Measurements from ENCODE around the gene CYP39A1.
"Not testable (repeated sequence)": the region's sequence is repeated elsewhere in the genome, so short reads cannot be mapped to it uniquely, and the experiment has no call there.

CYP39A1 gene

DNA sequence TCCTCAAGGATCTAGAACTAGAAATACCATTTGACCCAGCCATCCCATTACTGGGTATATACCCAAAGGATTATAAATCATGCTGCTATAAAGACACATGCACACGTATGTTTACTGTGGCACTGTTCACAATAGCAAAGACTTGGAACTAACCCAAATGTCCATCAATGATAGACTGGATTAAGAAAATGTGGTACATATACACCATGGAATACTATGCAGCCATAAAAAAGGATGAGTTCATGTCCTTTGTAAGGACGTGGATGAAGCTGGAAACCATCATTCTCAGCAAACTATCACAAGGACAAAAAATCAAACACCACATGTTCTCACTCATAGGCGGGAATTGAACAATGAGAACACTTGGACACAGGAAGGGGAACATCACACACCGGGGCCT lies 4.5 kb downstream of the CYP39A1 start:
- not testable (repeated sequence) for DNase-seq

GRCh38 chr6:46645265-46645664 lies 7.4 kb downstream of the CYP39A1 start:
- DNase-seq: no peak

DNA sequence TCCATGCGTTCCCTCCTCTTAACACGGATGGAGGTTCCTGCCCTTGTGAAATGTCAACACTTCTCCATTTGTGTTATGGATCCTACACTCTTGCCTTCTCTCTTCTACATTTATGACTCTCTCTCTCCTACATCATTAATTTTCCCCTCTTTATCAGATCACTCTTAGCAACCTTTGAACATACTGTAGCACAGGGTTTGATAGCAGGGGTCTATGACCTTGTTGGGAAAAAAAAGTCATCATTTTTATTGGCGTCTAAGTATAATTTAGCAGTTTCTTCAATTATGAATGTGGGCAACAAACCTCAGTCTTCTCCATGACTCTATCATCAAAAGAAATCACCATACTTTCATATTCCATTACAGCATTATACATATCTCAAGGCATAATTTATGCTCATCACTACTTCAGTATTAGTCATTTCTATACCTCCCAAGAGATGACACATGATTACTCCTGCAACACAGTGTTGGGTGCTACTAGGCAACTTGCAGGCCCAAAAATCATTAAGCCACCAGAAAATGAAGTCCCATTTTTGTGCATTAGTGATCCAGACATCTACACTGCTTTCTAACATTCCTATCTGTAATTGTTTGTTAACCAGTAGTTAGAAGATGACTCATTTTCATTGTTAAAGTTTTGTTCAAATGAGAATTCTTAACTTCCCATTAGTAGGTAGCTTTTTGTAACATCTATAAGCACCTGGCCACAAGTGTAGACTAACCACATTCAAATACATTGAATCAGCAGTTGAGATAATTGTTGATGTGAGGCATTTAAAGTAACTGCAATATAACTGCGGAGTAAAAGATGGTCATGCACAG lies 9.5 kb downstream of the CYP39A1 start:
- DNase-seq: no peak

DNA sequence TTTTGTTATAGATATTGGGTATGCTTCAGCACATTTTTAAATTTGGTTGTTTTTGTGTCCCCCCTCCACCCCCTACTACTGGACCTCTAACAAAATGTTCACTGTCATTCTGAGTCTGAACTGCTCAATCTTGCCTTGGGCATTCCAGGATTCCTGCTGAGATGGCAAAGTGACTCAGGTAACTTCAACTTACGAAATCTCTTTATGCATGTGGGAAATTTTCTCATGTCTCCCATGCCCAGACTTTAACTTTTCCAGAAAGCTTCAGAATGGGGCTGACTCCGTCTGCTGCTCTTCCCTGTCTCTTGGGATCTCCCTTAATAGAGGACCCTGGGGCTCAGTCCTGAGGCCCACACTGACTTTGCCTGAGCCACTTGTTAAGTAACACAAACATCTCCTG lies 14.0 kb downstream of the CYP39A1 start:
- no peak for DNase-seq

DNA sequence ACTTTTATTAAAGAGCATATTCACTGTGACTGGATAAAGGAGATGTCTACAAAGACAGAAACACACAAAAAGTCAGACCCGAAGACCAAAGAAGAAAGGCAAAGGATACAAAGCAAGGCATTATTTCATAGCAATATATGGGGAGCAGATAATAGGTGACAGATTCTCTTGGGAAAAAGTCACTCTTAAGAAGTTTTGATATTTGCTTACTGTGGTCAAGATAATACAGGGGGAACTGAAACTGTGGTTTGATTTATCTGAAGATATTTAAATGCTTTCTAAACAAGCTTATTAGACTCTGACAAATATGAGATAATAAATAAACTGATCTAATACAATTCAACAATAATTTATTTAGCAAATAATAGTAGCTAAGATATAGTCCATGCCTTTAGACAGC lies 14.7 kb downstream of the CYP39A1 start:
- no peak for DNase-seq

DNA sequence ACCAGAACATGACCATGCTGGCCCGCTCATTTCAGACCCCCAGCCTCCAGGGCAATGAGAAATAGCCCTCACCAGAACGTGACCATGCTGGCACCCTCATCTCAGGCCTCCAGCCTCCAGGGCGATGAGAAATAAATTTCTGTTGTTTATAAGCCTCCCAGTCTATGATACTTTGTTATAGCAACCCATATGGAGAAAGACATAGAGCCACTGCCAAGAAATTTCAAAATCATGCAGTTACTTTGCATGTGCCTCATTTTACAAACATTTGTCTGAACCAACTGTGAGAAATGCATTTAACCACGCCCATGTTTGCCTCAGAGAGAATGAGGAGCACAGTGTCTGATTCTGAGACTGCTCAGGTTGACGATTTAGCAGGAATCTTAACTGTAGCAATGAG lies 15.5 kb downstream of the CYP39A1 start:
- peak; percentile 6 for DNase-seq

DNA sequence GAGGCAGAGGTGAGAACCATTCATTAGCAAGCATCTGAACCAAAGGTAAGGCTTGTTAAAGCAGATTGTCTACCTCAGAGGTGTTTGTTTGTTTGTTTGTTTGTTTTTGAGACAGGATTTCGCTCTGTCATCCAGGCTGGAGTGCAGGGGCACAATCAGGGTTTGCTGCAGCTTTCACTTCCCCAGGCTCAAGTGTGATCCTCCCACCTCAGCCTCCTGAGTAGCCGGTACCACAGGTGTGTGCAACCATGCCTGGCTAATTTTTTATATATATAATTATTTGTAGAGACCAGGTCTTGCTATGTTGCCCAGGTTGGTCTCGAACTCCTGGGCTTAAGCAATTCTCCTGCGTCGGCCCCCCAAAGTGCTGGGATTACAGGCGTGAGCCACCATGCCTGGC lies 17.2 kb downstream of the CYP39A1 start:
- DNase-seq: no peak

DNA sequence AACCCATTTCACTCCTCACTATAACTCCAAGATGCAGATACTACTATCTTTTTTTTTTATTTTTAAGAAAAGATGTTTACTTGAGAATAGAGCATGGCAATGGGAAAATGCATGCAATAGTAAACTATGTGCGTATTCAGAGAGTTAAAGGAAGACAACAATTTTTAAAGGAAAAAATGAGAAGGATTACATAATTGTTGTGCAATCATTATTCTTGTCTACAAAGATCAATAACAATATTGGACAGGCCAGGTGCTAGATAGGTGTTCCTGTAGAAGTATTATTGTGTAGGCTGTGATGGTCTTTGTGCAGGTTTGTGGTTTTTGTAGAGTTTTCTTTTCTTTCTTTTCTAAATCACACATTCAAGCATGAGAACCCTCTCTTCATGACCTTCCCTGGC lies 20.6 kb downstream of the CYP39A1 start:
- DNase-seq: no peak

- DNase-seq: no peak
Observed at GRCh38 chr6:46629691-46630090, 22.9 kb downstream of the CYP39A1 start.

DNA sequence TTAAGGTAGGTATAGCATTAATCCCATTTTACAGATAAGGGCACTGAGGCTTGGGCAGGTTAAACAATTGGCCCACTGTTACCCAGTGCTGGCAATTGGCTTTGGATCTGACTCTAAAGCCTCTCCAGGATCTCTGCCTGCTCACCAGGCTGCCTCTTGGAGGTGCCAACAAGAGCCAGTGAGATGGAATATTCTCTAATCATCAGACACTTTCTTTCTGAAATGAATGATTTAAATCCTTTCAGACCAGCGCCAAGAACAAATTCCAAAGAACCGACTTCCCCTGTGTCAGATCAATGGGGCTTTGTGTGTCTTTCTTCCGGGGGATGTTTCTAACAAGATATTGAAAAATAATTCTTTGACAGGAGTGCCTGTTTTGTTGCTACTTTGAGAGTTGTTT lies 23.6 kb downstream of the CYP39A1 start:
- no peak for DNase-seq

DNA sequence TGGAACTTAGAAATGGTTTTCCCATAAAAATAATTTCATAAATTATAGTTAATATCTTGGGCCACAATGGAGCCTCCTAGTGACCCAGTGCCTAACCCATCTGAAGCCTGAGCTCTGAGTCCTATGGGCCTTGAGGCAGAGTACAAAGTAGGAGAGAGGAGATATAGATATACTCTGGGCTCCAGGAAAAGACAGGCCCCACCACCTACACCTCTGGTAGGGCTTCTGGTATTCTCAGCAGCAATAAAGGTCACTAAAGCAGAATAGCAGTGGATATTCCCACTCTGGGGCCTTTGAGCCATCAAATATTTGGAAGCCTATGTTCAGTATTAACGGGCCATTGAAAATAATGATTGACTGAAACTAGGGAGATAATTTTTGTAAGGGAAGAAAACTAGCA lies 24.1 kb downstream of the CYP39A1 start:
- no peak for DNase-seq

DNA sequence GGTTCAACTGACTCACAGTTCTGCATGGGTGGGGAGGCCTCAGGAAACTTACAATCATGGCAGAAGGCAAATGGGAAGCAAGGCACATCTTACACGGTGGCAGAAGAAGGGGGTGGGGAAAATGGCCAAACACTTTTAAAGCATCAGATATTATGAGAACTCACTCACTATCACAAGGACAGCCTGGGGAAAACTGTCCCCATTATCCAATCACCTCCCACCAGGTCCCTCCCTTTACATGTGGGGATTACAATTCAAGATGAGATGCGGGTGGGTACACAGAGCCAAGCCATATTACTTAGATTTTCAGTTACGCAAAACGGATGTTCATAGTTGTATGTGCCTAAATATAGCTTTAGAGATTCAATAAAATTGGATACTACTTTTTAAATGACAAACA lies 25.6 kb downstream of the CYP39A1 start:
- no peak for DNase-seq

- peak; percentile 60 for DNase-seq
Observed at GRCh38 chr6:46626228-46626909, 26.2 kb downstream of the CYP39A1 start.

GRCh38 chr6:46618726-46619125 lies 33.9 kb downstream of the CYP39A1 start:
- DNase-seq: no peak

- no peak for DNase-seq
Observed at GRCh38 chr6:46612645-46613044, 40.0 kb downstream of the CYP39A1 start.

GRCh38 chr6:46610862-46611553 lies 41.6 kb downstream of the CYP39A1 start:
- peak; percentile 21 for DNase-seq

DNA sequence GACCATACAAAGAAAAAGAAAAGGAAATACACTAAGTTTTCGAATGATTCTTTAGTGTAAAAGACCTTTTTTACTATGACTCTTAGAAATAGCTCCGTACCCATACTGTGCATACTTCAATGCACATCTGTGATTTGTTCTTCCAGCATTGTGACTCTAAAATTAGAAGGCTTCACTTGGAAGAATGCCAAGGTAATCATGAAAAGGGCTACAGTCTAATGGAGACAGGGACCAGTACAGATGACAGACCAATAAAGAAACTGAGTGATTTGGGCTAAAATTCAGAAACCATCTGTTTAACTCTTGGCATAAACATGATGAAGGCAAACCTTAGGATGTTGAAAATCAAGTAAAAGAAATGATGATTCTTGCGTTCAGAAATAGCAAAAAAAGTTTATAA lies 46.3 kb downstream of the CYP39A1 start:
- DNase-seq: peak; percentile 22

DNA sequence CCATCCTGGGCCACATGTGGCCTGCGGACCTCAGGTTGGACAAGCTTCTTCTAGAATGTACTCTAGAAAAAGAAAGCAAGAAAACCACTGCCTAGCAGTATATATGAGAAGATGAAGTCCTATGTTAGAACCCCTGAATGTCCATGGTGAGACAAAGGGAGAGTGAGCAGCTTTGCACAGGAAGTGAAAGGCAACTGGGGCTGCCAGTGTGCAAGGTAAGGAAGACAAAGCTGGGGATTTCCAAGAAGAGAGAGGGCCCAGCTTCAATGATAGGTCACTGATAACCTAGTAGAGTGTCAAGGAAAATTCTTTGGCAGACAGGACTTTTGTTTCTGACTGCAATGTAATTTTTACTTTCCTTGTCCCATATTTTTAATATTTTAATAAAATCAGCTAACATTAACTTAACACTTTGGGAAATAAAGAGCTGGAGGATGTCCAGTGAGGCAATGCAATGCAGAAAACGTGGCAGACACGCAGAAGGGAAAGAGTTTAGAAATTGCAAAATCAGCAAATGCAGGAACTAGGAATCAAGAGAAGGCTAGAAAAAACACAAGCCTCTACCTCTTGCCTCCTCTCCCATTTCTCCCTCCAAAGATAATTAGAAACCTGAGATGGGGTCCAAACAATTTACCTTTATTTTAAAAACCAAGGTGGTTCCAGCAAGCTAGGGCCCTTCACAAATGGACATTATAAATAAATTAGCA lies 47.4 kb downstream of the CYP39A1 start:
- DNase-seq: no peak

GRCh38 chr6:46598215-46598614 lies 54.4 kb downstream of the CYP39A1 start:
- DNase-seq: no peak

GRCh38 chr6:46592740-46593139 lies 59.9 kb downstream of the CYP39A1 start:
- DNase-seq: no peak

GRCh38 chr6:46592046-46592445 lies 60.6 kb downstream of the CYP39A1 start:
- DNase-seq: no peak

DNA sequence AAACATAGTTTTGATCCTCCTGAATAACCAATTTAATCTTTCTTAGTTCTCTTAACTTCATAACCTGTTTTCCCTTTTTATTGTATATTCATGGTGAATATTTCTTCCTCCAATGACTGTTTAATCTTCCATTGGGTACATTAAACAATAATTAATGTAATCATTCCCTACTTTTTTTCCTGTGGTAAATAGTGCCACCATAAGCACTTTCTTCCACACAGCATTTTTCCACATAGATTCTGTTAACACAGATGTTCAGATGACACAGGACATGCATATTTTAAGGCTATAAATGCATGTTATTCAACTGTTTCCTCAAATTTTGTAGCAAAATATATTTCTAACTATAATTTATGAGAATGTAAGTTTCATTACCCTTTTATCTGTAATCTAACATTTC lies 61.9 kb downstream of the CYP39A1 start:
- no peak for DNase-seq

DNA sequence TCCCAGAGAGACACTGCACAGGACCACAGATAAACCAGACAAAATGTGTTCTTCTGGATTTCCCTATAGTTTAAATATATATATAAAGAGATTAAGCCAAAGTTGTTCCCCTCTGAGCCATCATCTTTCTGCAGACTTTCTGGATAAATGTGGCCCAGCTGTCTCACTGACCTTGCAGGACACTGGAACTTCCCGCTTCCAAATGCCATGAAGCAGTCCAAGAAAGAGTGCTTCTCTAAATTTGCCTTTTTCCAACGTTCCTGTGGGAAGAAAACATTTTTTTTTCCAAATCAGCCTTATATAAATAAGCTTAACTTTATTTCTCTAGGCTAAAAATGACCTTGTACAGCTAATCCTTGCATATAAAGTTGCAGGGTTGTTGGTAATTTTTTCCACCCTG lies 65.7 kb downstream of the CYP39A1 start:
- DNase-seq: no peak

All from eye (tissue), 1 donor.